Neural progenitor cell (in vitro differentiated cells): ENCODE measurements around the gene RAX2. TPM values are rescaled to one million over a fixed set of nuclear protein-coding genes. Genes with fewer than 3 reads are reported as not detected.

Experiments
- DNase-seq: peaks from one replicate; pipeline ENCODE4 v3.0.0-alpha.2; 2016; ENCODE audit warnings: low spot score
- H2AFZ ChIP-seq: fragments of 200-600 bp; sonication (generic); replicated peaks from 2 replicates; pipeline ENCODE4 v1.6.1; 2016; ENCODE audit warnings: antibody characterized with exemption
- H3F3A ChIP-seq: fragments of 200-600 bp; sonication (generic); 2 replicates; pipeline ENCODE4 v1.6.1; 2016; ENCODE audit warnings: antibody characterized with exemption, low read depth
- H3K27ac ChIP-seq: fragments of 200-600 bp; sonication (generic); 2 replicates; pipeline ENCODE4 v1.5.1; 2016; ENCODE audit warnings: mild to moderate bottlenecking
- H3K27me3 ChIP-seq: fragments of 200-600 bp; sonication (generic); 2 replicates; pipeline ENCODE4 v1.6.1; 2016; ENCODE audit warnings: mild to moderate bottlenecking, moderate library complexity
- H3K36me3 ChIP-seq: fragments of 200-600 bp; sonication (generic); 2 replicates; pipeline ENCODE4 v1.5.1; 2016
- H3K4me1 ChIP-seq: fragments of 200-600 bp; sonication (generic); 2 replicates; pipeline ENCODE4 v1.6.1; 2016; ENCODE audit warnings: mixed run types
- H3K4me2 ChIP-seq: fragments of 200-600 bp; sonication (generic); 2 replicates; pipeline ENCODE4 v1.6.1; 2016
- H3K4me3 ChIP-seq: fragments of 200-600 bp; sonication (generic); 2 replicates; pipeline ENCODE4 v1.5.1; 2016
- H3K79me2 ChIP-seq: fragments of 200-600 bp; sonication (generic); 2 replicates; pipeline ENCODE4 v1.6.1; 2016; ENCODE audit warnings: low read depth
- H3K9ac ChIP-seq: fragments of 200-600 bp; sonication (generic); 2 replicates; pipeline ENCODE4 v1.6.1; 2016
- H3K9me3 ChIP-seq: fragments of 200-600 bp; sonication (generic); 2 replicates; pipeline ENCODE4 v1.5.1; 2016; ENCODE audit warnings: low read depth
- H4K20me1 ChIP-seq: fragments of 200-600 bp; sonication (generic); 2 replicates; pipeline ENCODE4 v1.6.1; 2016; ENCODE audit warnings: low read depth
- H3K27ac Mint-ChIP-seq: 3 replicates; pipeline ENCODE4 v1.8.0; 2021; ENCODE audit warnings: mixed read lengths
- H3K27me3 Mint-ChIP-seq: 2 replicates; pipeline ENCODE4 v1.8.0; 2022; ENCODE audit warnings: low read depth, mild to moderate bottlenecking, inconsistent platforms, moderate library complexity, mixed read lengths; ENCODE audit not compliant: insufficient read depth
- H3K36me3 Mint-ChIP-seq: 3 replicates; pipeline ENCODE4 v1.8.0; 2021; ENCODE audit warnings: mixed read lengths
- H3K4me1 Mint-ChIP-seq: 3 replicates; pipeline ENCODE4 v1.8.0; 2021; ENCODE audit warnings: mixed read lengths
- H3K4me3 Mint-ChIP-seq: 3 replicates; pipeline ENCODE4 v1.8.0; 2021; ENCODE audit warnings: mild to moderate bottlenecking, moderate library complexity, mixed read lengths
- H3K9me3 Mint-ChIP-seq: 3 replicates; pipeline ENCODE4 v1.8.0; 2020; ENCODE audit warnings: mixed read lengths
- EZH2 ChIP-seq: fragments of 200-600 bp; sonication (generic); IDR thresholded peaks from 2 replicates; pipeline ENCODE4 v1.6.1; 2017; ENCODE audit warnings: antibody characterized with exemption, mild to moderate bottlenecking, moderate library complexity
- EZH2phosphoT487 ChIP-seq: fragments of 200-600 bp; sonication (generic); IDR thresholded peaks from 2 replicates; pipeline ENCODE4 v1.6.1; 2017; ENCODE audit warnings: antibody characterized with exemption
- total RNA-seq: library from RNA; depleted of rRNA; stranded (reverse); fragments of >200 nt; gene quantifications from 2 replicates; pipeline ENCODE4 v1.2.3, GENCODE V29; 2015; ENCODE audit warnings: low replicate concordance
- TF ChIP-seq, protein P1 (sequence below): fragments of 200-600 bp; sonication (generic); IDR thresholded peaks from 2 replicates; pipeline ENCODE4 v1.5.1; 2017; ENCODE audit warnings: antibody characterized with exemption, mild to moderate bottlenecking

The RAX2 gene
- total RNA-seq, 1 donor from 2014 or later = not detected

DNA sequence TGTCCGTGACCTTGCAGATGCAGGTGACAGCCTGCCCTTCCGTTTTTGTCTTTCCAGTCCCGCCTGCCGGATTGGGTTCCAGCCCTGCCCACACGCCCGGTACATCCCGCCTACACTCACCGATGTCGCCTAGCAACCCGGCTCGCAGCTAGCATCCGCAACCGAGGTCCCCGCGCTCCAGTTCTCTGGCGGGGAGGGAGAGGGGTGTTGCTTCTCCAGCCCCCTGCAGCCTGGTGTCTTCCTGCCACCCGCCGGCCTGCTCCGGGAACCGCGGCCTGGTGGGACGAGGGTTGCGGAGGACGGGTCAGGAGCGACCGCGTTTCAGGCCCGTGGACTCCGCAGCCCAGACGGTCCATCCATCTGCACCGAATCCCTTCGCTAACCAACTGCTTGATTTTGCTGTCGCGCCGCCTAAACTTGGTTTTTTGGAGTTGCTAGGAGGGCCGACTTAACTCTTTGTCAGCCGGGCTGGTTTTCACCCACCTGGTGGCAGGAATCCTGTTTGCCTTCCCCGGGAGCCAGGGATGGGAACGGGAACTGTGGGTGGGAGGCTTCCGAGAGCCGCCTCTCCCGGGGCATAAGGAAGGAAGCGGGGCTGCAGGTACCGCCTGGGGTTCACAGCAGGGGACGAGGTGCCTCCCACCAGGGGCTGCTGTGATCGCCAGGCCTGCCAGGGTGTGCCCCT lies 29.5 kb upstream of the RAX2 start:
- H3K27ac ChIP-seq = no peak overlapping the region
- peak overlapping the region; percentile 74 for H2AFZ ChIP-seq
- no peak overlapping the region for H3K9ac ChIP-seq
- peak overlapping the region; percentile 58 for H3K4me3 Mint-ChIP-seq
- H4K20me1 ChIP-seq = peaks cover 8% of the 10 kb centered on the region
- H3K4me1 ChIP-seq = peaks cover 7% of the 10 kb centered on the region
- H3K4me3 ChIP-seq = peak overlapping the region; percentile 47
- H3K27ac Mint-ChIP-seq = no peak overlapping the region
- TF ChIP-seq EZH2phosphoT487 (peak; percentile 64), EZH2 (peak; percentile 74)
- TF ChIP-seq, protein P1, sequence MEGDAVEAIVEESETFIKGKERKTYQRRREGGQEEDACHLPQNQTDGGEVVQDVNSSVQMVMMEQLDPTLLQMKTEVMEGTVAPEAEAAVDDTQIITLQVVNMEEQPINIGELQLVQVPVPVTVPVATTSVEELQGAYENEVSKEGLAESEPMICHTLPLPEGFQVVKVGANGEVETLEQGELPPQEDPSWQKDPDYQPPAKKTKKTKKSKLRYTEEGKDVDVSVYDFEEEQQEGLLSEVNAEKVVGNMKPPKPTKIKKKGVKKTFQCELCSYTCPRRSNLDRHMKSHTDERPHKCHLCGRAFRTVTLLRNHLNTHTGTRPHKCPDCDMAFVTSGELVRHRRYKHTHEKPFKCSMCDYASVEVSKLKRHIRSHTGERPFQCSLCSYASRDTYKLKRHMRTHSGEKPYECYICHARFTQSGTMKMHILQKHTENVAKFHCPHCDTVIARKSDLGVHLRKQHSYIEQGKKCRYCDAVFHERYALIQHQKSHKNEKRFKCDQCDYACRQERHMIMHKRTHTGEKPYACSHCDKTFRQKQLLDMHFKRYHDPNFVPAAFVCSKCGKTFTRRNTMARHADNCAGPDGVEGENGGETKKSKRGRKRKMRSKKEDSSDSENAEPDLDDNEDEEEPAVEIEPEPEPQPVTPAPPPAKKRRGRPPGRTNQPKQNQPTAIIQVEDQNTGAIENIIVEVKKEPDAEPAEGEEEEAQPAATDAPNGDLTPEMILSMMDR = peak; percentile 43
- peaks cover 2% of the 10 kb centered on the region for H3K36me3 Mint-ChIP-seq
- H3K27me3 ChIP-seq = peaks cover 43% of the 10 kb centered on the region
- peaks cover 5% of the 10 kb centered on the region for H3K9me3 Mint-ChIP-seq
- H3K36me3 ChIP-seq = no peaks in the 10 kb centered on the region
- peak; percentile 72 for DNase-seq
- H3K4me1 Mint-ChIP-seq = peaks cover 5% of the 10 kb centered on the region
- peaks cover 10% of the 10 kb centered on the region for H3F3A ChIP-seq
- H3K4me2 ChIP-seq = peak overlapping the region; percentile 88
- peaks cover 36% of the 10 kb centered on the region for H3K27me3 Mint-ChIP-seq
- no peaks in the 10 kb centered on the region for H3K9me3 ChIP-seq
- no peaks in the 10 kb centered on the region for H3K79me2 ChIP-seq

DNA sequence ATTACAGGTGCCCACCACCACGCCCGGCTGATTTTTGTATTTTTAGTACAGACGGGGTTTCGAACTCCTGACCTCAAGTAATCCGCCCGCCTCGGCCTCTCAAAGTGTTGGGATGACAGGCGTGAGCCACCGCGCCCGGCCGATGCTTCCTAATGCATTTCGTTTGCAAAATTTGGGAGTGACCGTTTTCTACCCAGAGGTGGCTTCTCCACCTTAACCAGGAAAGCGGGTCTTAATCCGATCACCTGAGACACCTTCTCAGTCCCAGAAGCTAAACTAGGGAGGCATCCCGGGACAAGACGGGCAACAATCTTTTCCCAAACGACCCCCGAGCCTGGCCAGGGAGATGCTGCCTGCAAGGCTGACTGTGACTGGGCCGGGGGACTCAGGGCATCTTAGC lies 29.0 kb upstream of the RAX2 start:
- peaks cover 43% of the 10 kb centered on the region for H3K27me3 ChIP-seq
- peaks cover 10% of the 10 kb centered on the region for H3F3A ChIP-seq
- H3K36me3 Mint-ChIP-seq = peaks cover 2% of the 10 kb centered on the region
- peaks cover 8% of the 10 kb centered on the region for H4K20me1 ChIP-seq
- H3K27me3 Mint-ChIP-seq = peaks cover 38% of the 10 kb centered on the region
- H3K4me3 ChIP-seq = peak overlapping the region; percentile 47
- H3K9me3 Mint-ChIP-seq = peaks cover 7% of the 10 kb centered on the region
- H3K9ac ChIP-seq = no peak overlapping the region
- peaks cover 5% of the 10 kb centered on the region for H3K4me1 Mint-ChIP-seq
- H3K4me3 Mint-ChIP-seq = peak overlapping the region; percentile 58
- no peaks in the 10 kb centered on the region for H3K36me3 ChIP-seq
- no peaks in the 10 kb centered on the region for H3K9me3 ChIP-seq
- no peak for DNase-seq
- peaks cover 7% of the 10 kb centered on the region for H3K4me1 ChIP-seq
- no peak overlapping the region for H2AFZ ChIP-seq
- TF ChIP-seq EZH2phosphoT487 (no peak), EZH2 (no peak)
- TF ChIP-seq, protein P1 = no peak
- no peak overlapping the region for H3K27ac ChIP-seq
- H3K27ac Mint-ChIP-seq = no peak overlapping the region
- peak overlapping the region; percentile 88 for H3K4me2 ChIP-seq
- no peaks in the 10 kb centered on the region for H3K79me2 ChIP-seq

DNA sequence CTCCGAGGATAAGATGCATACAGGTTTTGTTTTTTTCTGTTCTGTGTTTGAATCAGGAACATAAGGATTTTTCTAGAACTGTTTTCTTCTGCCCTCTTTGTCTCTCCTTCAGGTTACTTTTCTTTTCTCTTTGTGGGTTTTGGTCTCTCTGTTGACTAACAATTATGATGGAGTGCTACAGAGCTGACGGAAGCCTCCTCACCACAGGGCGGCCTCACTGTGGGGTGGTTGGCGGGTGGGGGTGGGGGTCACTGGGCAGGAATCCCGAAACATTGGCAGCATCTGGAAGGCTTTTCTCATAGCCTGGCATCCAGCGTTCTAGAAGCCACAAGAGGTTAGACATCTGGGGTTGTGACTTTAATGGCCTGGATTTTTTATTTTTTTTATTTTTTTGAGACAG lies 26.1 kb upstream of the RAX2 start:
- DNase-seq = no peak
- Histone ChIP-seq H3K4me3 (no peak overlapping the region), H2AFZ (no peak overlapping the region), H3K9ac (no peak overlapping the region), H3K9me3 (no peaks in the 10 kb centered on the region), H3K79me2 (no peaks in the 10 kb centered on the region), H3F3A (peaks cover 10% of the 10 kb centered on the region), H3K27ac (no peak overlapping the region), H3K4me2 (no peak overlapping the region), H3K27me3 (peaks cover 43% of the 10 kb centered on the region), H4K20me1 (peaks cover 8% of the 10 kb centered on the region), H3K4me1 (peaks cover 7% of the 10 kb centered on the region), H3K36me3 (no peaks in the 10 kb centered on the region)
- Mint-ChIP-seq H3K4me3 (no peak overlapping the region), H3K27ac (no peak overlapping the region), H3K27me3 (peaks cover 36% of the 10 kb centered on the region), H3K36me3 (peaks cover 2% of the 10 kb centered on the region), H3K9me3 (peaks cover 7% of the 10 kb centered on the region), H3K4me1 (peaks cover 2% of the 10 kb centered on the region)
- TF ChIP-seq EZH2phosphoT487 (no peak), EZH2 (no peak)
- TF ChIP-seq, protein P1 = no peak
